Measurements from ENCODE around the gene TBL1X.

TBL1X gene

GRCh38 chrX:9635803-9636202, 170.9 kb downstream of the TBL1X start:
- no peak for DNase-seq

GRCh38 chrX:9638871-9639270, 174.0 kb downstream of the TBL1X start:
- no peak for DNase-seq

- no peak for DNase-seq
Measured at GRCh38 chrX:9642270-9642995, 177.6 kb downstream of the TBL1X start.

- DNase-seq: no peak
Measured at GRCh38 chrX:9643807-9644206, 178.9 kb downstream of the TBL1X start.

GRCh38 chrX:9644335-9644734, 179.5 kb downstream of the TBL1X start:
- no peak for DNase-seq

GRCh38 chrX:9646471-9647224, 181.8 kb downstream of the TBL1X start:
- no peak for DNase-seq

- no peak for DNase-seq
Measured at GRCh38 chrX:9647431-9647830, 182.6 kb downstream of the TBL1X start.

- DNase-seq: no peak
Measured at GRCh38 chrX:9650091-9650490, 185.2 kb downstream of the TBL1X start.

GRCh38 chrX:9651737-9652136, 186.9 kb downstream of the TBL1X start:
- DNase-seq: no peak

- no peak for DNase-seq
Measured at GRCh38 chrX:9654929-9655328, 190.1 kb downstream of the TBL1X start.

- DNase-seq: no peak
Measured at GRCh38 chrX:9656277-9656676, 191.4 kb downstream of the TBL1X start.

GRCh38 chrX:9656871-9657270, 192.0 kb downstream of the TBL1X start:
- no peak for DNase-seq

- no peak for DNase-seq
Measured at GRCh38 chrX:9657590-9658256, 192.9 kb downstream of the TBL1X start.

- no peak for DNase-seq
Measured at GRCh38 chrX:9658409-9658808, 193.6 kb downstream of the TBL1X start.

- DNase-seq: no peak
Measured at GRCh38 chrX:9659571-9660195, 194.8 kb downstream of the TBL1X start.

GRCh38 chrX:9662148-9662547, 197.3 kb downstream of the TBL1X start:
- DNase-seq: no peak

GRCh38 chrX:9663216-9663615, 198.4 kb downstream of the TBL1X start:
- no peak for DNase-seq

- DNase-seq: no peak
Measured at GRCh38 chrX:9664224-9664623, 199.4 kb downstream of the TBL1X start.

- DNase-seq: no peak
Measured at GRCh38 chrX:9665113-9665512, 200.3 kb downstream of the TBL1X start.

- no peak for DNase-seq
Measured at GRCh38 chrX:9668537-9668936, 203.7 kb downstream of the TBL1X start.

GRCh38 chrX:9670136-9670814, 205.4 kb downstream of the TBL1X start:
- DNase-seq: no peak

GRCh38 chrX:9671998-9672397, 207.1 kb downstream of the TBL1X start:
- DNase-seq: no peak

- DNase-seq: no peak
Measured at GRCh38 chrX:9676306-9676705, 211.4 kb downstream of the TBL1X start.
